Stimulated activated CD4-positive, alpha-beta T cell treated with anti-CD3 and anti-CD28 coated beads, Interleukin-1b, Interleukin-23, amount 100 ng/mL, for 1 hour (primary cell): Measurements from ENCODE around the gene SIPA1L3.
"Not testable (repeated sequence)": the region's sequence is repeated elsewhere in the genome, so short reads cannot be mapped to it uniquely, and the experiment has no call there.

Experiments used
- DNase-seq, 2 donors: peaks; one replicate each; pipeline ENCODE4 v3.0.0-alpha.2; 2020; ENCODE audit warnings: low read depth in 2 of 2

SIPA1L3 gene

DNA sequence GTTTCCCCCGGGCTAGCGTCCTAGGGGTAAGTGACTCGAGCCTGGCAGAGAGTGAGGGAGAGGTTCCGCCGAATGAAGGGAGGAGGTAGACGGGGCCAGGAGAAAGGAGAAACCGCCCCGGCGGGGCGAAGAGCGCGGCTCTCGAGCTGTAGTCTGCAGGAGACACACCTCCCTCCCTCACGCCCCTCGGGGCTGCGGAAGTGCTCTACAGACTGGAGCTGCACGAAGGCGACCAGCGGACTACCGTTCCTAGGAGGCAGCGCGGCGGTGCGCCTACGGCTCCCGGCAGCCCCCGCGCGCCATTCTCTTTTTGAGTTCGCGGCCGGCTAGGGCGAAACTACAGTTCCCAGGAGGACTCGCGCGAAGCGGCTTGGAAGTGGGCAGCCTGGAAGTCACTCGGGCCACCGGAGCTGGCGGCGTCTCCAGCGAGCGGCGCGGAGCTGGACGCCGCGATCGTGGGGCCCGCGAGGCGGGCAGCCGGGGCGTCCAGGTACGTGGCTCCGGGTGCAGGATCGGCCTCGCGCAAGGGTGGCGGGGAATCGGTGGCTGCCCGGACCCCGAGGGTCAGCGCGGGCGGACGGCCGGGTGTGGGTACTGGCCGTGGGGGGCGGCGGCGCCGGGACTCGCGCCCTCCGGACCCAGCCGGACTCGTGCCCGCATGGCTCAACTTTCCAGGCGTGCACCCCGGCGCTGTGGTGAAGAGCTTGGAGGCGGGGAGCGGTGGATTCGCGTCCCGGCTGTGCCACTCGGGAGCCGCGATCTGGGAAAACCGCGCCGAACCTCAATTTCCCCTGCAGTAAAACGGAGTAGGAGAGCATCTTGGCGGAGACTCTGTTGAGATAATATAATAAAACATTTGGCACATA is at the start of gene SIPA1L3:
Gene SIPA1L3, plus strand, starts transcription at position 340 of the 866 bp plus-strand sequence. CDS start 174,358 bp downstream, outside the sequence.
- DNase-seq = peak; percentile 72 to 81

- no peak for DNase-seq
Observed at GRCh38 chr19:37864501-37864900, 42.5 kb upstream of the SIPA1L3 start.

GRCh38 chr19:37865930-37866329 is 41.1 kb upstream of the SIPA1L3 start:
- not testable (repeated sequence) for DNase-seq

GRCh38 chr19:37867831-37868230 is 39.2 kb upstream of the SIPA1L3 start:
- no peak for DNase-seq

GRCh38 chr19:37869766-37870340 is 37.2 kb upstream of the SIPA1L3 start:
- no peak for DNase-seq

GRCh38 chr19:37872383-37872782 is 34.6 kb upstream of the SIPA1L3 start:
- no peak for DNase-seq

- no peak for DNase-seq
Observed at GRCh38 chr19:37874784-37875183, 32.2 kb upstream of the SIPA1L3 start.

- no peak for DNase-seq
Observed at GRCh38 chr19:37876032-37876431, 31.0 kb upstream of the SIPA1L3 start.

DNA sequence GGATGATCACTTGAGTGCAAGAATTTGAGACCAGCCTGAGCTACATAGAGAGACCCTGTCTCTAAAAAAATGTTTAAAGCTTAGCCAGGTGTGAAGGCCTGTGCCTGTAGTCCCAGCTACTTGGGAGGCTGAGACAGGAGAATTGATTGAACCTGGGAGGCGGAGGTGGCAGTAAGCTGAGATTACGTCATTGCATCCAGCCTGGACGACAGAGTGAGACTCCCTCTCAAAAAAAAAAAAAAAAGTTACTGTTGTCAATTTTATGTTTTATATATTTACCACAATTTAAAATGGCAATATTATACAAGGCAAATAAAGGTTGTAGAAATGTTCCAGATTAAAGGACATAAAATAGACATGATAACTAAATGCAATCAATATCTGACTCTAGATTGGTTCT is 29.9 kb upstream of the SIPA1L3 start:
- DNase-seq = no peak

DNA sequence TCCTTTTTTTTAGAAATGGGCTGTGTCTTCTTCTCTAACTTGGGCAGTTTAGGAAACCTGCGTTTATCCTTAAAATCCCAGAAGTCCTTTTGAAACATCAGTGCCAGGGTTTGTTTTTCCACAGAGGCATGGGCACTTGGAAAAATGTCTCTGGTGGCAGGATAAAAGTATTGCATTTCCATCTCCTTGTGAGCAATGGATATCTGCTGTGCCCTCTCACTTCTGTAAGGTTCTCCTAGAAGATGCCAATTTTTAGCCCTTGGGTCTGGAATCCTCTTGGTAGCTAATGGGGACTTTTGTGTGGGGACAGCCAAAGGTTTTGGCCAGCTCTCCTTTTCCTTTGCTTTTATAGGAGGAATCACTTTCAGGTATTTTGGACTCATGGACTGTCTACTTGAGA is 21.6 kb upstream of the SIPA1L3 start:
- no peak for DNase-seq

GRCh38 chr19:37886571-37886970 is 20.4 kb upstream of the SIPA1L3 start:
- no peak for DNase-seq

DNA sequence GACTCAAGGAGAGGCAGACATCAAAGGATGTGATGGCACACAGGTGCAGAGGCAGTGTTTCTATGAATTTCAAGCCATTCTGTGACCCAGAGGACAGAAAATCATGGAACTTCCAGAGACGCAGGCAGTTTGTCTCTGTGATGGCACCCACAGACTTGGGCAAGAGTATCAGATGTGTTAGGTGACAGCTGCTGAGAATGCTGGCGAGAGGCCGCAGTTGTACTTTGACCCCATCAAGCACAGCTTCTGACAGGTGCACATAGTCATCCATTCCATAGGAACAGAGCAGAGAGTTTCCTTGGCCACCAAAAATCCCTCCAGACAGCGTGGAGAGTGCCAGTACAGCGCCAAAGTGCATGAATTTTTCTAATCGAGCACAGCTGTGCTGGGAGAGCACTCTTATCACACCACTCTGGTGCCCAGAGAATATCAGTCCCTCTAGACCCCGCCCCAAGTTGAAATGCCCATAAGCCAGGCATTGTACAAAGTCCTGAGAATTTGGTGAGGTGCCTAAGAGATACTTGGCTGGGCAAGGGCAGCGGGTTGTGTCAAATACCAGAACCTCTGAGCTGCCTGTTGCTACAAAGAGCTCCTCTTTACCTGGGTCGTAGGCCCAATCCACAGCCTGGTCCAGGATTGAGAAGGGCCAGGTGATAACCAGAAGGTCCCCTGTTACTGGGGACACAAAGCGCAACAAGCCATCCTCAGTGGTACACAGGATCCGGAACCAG is 13.0 kb upstream of the SIPA1L3 start:
- DNase-seq = no peak

DNA sequence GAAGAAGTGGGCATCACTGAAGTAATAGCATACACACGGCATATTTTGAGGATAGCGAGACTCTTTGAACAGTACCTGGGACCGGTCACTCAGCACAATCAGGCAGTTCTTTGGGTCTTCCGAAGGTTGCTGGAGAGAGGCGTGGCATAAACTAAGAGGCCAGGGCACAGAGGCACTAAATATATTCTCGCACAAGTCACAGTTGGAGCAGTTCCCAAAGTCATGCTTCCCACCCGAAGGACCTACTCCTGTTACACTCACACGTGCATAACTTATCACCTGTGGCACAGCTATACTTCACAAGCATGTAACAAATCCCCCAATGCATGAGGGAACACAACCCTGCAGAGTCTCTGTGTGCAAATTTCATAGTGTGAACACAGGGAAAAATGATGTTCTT is 10.8 kb upstream of the SIPA1L3 start:
- DNase-seq = no peak

DNA sequence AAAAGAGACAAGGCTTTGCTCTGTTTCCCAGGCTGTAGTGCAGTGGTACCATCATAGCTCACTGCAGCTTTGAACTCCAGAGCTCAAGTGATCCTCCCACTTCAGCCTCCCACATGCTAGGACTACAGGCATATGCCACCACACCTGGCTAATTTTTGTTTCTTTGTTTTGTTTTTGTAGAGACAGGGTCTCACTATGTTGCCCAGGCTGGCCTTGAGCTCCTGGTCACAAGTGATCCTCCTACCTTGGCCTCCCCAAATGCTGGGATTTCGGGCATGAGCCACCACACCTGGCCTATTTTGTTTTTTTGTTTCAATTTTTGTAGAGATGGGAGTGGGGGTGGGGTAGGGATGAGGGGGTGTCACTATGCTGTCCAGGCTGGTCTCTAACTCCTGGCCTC is 7.6 kb upstream of the SIPA1L3 start:
- no peak for DNase-seq

GRCh38 chr19:37899966-37900365 is 7.0 kb upstream of the SIPA1L3 start:
- no peak for DNase-seq

DNA sequence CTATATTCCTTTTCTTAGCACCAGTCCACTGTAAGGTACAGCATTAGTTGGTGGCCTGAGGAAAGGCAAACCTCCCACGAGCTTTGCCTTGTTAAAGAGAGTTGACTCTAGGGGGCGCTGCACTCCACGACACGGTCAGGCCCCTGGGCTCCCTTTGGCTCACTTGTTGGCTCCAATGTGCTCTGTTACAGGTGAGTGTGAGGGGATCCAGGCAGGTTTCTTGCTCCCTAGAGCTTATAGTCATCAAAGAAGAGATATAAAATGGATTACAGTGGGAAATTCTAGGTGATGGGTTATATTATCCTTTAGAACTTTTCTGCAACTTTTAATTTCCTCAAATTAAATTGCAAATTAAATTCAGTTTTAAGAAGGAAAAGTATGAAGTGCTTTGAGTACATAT is 4.3 kb upstream of the SIPA1L3 start:
- peak; percentile 63 to 69 for DNase-seq

DNA sequence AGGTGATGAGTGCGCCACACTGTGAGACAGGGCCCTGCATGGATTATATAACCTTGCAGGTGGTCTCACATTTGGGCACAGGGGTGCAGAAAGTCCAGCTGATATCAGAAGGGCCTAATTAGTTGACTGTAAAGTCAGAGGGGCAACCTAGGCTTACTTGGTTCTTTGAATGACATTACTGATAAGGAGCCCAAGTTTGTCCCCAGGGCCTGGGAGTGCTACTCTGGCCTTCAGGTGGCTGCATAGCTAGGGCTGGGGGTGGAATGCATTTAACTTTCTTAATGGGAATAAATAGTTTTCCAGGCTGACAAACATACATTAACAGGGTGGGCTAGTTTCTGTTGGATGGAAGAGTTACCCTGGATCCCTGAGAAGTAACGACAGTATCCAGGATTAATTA is 3.9 kb upstream of the SIPA1L3 start:
- DNase-seq = no peak

- DNase-seq = peak in 1 of 2 donors; percentile 15
Observed at GRCh38 chr19:37905946-37906868, 801 bp upstream of the SIPA1L3 start, which contains the start of gene WDR87. TSS of gene WDR87 (minus strand) at chr19:37906594. CDS start at chr19:37898239, 8,355 bp downstream.

GRCh38 chr19:37907735-37908455 is 887 bp downstream of the SIPA1L3 start:
- DNase-seq = no peak

DNA sequence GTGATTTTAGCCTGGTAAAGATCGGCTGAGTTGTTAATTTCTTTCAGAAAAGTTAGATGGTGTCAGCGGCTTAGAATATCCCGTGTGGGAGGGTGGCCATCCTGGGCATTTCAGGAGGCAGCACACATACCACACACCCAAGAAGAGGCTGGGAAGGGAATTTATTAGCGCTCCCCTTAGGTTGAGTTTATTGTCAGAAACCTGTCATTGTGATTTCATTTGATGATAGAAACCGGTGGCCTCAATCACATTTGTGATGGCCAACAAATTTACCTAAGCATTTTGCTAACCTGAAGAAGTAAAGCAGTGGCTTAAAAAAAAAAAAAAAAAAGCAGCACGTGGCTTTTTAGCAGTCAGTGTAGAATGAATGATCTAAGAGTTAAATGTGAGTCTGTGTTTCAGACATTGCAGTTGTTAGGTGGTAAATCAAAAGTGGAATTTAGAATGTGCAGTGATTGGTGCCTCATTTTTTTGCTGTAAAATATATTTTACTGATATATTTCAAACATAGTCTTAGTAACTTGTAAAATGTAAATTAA is 2.7 kb downstream of the SIPA1L3 start:
- DNase-seq = no peak
